ENCODE data around the gene ABRACL.
A peak's percentile ranks its signal among the peaks of the same experiment; 100 is the strongest.

Gene ABRACL

GRCh38 chr6:139028215-139028657, 309 bp upstream of the ABRACL start:
- peak overlapping the region; percentile 95 for H3K4me2 ChIP-seq (ENCODE audit: low read length)
- peak overlapping the region; percentile 87 for H3K27ac ChIP-seq (ENCODE audit: low read depth, low read length, poor library complexity, severe bottlenecking)
- H4K20me1 ChIP-seq (ENCODE audit: insufficient read depth, low read length) = no peaks in the 10 kb centered on the region
- H3K9me2 ChIP-seq (ENCODE audit: low read depth, low read length) = no peaks in the 10 kb centered on the region
- H3K27me3 ChIP-seq (ENCODE audit: insufficient read depth, low read length) = no peaks in the 10 kb centered on the region
- no peaks in the 10 kb centered on the region for H3K9me3 ChIP-seq (ENCODE audit: low read length)
- no peaks in the 10 kb centered on the region for H3F3A ChIP-seq (ENCODE audit: insufficient read depth, low read length)
- H3K4me3 ChIP-seq (ENCODE audit: low read depth, low read length, poor library complexity, severe bottlenecking) = peak overlapping the region; percentile 77
- H3K79me2 ChIP-seq (ENCODE audit: insufficient read depth, low read length) = peaks cover 19% of the 10 kb centered on the region
- peaks cover 33% of the 10 kb centered on the region for H3K4me1 ChIP-seq (ENCODE audit: insufficient read depth, low read length, severe bottlenecking)
- H2AFZ ChIP-seq (ENCODE audit: low read length) = peak overlapping the region; percentile 29
- H3K36me3 ChIP-seq (ENCODE audit: insufficient read depth, low read length) = peaks cover 7% of the 10 kb centered on the region; the same call in 1 of the 2 replicates
- peak overlapping the region; percentile 90 for H3K9ac ChIP-seq (ENCODE audit: low read length)
- TF ChIP-seq EZH2 (IDR thresholded peaks at IDR 0.05; ENCODE audit: borderline replicate concordance, low read length) (no peak), CTCF (IDR thresholded peaks at IDR 0.05; ENCODE audit: low read length) (no peak)

- H3K9me3 ChIP-seq (ENCODE audit: low read length) = no peaks in the 10 kb centered on the region
- peak overlapping the region; percentile 95 for H3K4me2 ChIP-seq (ENCODE audit: low read length)
- TF ChIP-seq EZH2 (IDR thresholded peaks at IDR 0.05; ENCODE audit: borderline replicate concordance, low read length) (no peak), CTCF (IDR thresholded peaks at IDR 0.05; ENCODE audit: low read length) (no peak)
- no peaks in the 10 kb centered on the region for H3K9me2 ChIP-seq (ENCODE audit: low read depth, low read length)
- peak overlapping the region; percentile 90 for H3K9ac ChIP-seq (ENCODE audit: low read length)
- peak overlapping the region; percentile 87 for H3K27ac ChIP-seq (ENCODE audit: low read depth, low read length, poor library complexity, severe bottlenecking)
- peaks cover 33% of the 10 kb centered on the region for H3K4me1 ChIP-seq (ENCODE audit: insufficient read depth, low read length, severe bottlenecking)
- no peak overlapping the region for H2AFZ ChIP-seq (ENCODE audit: low read length)
- peaks cover 22% of the 10 kb centered on the region for H3K36me3 ChIP-seq (ENCODE audit: insufficient read depth, low read length)
- H3K27me3 ChIP-seq (ENCODE audit: insufficient read depth, low read length) = no peaks in the 10 kb centered on the region
- no peaks in the 10 kb centered on the region for H3F3A ChIP-seq (ENCODE audit: insufficient read depth, low read length)
- no peaks in the 10 kb centered on the region for H4K20me1 ChIP-seq (ENCODE audit: insufficient read depth, low read length)
- peak overlapping the region; percentile 77 for H3K4me3 ChIP-seq (ENCODE audit: low read depth, low read length, poor library complexity, severe bottlenecking)
- H3K79me2 ChIP-seq (ENCODE audit: insufficient read depth, low read length) = peaks cover 19% of the 10 kb centered on the region
Observed at GRCh38 chr6:139029470-139030227, 1.1 kb downstream of the ABRACL start.

GRCh38 chr6:139030228-139030963, 1.9 kb downstream of the ABRACL start:
- no peaks in the 10 kb centered on the region for H4K20me1 ChIP-seq (ENCODE audit: insufficient read depth, low read length)
- no peak for TF ChIP-seq EZH2 (IDR thresholded peaks at IDR 0.05; ENCODE audit: borderline replicate concordance, low read length)
- no peak for TF ChIP-seq CTCF (IDR thresholded peaks at IDR 0.05; ENCODE audit: low read length)
- no peaks in the 10 kb centered on the region for H3K27me3 ChIP-seq (ENCODE audit: insufficient read depth, low read length)
- H3K4me1 ChIP-seq (ENCODE audit: insufficient read depth, low read length, severe bottlenecking) = peaks cover 33% of the 10 kb centered on the region
- peak overlapping the region; percentile 87 for H3K27ac ChIP-seq (ENCODE audit: low read depth, low read length, poor library complexity, severe bottlenecking)
- H3K4me2 ChIP-seq (ENCODE audit: low read length) = peak overlapping the region; percentile 95
- H3K9ac ChIP-seq (ENCODE audit: low read length) = peak overlapping the region; percentile 90
- H3K9me3 ChIP-seq (ENCODE audit: low read length) = no peaks in the 10 kb centered on the region
- H3K9me2 ChIP-seq (ENCODE audit: low read depth, low read length) = no peaks in the 10 kb centered on the region
- H3K36me3 ChIP-seq (ENCODE audit: insufficient read depth, low read length) = peaks cover 29% of the 10 kb centered on the region
- no peaks in the 10 kb centered on the region for H3F3A ChIP-seq (ENCODE audit: insufficient read depth, low read length)
- H2AFZ ChIP-seq (ENCODE audit: low read length) = no peak overlapping the region
- H3K79me2 ChIP-seq (ENCODE audit: insufficient read depth, low read length) = peaks cover 19% of the 10 kb centered on the region
- H3K4me3 ChIP-seq (ENCODE audit: low read depth, low read length, poor library complexity, severe bottlenecking) = peak overlapping the region; percentile 77
